Prostate gland (tissue), 2 donors: ENCODE results near the gene CDH24.

Source experiments
- CTCF ChIP-seq, 4 experiments: fragments of 200-600 bp in 2 of 4; fragments of 450-650 bp in 2 of 4; sonication (generic) in 2 of 4; IDR thresholded peaks; 1 replicate in 3 of 4; 2 replicates in 1 of 4; pipeline ENCODE4 v1.5.1; 2016 to 2019; ENCODE audit warnings: antibody characterized with exemption in 4 of 4, mild to moderate bottlenecking in 2 of 4, moderate library complexity in 2 of 4
- POLR2A ChIP-seq: fragments of 450-650 bp; IDR thresholded peaks from one replicate; pipeline ENCODE4 v1.6.1; 2016; ENCODE audit warnings: antibody characterized with exemption, mild to moderate bottlenecking
- POLR2AphosphoS5 ChIP-seq: sonication (generic); formaldehyde crosslinking; IDR thresholded peaks from one replicate; pipeline ENCODE4 v1.6.1; 2017; ENCODE audit warnings: antibody characterized with exemption

GRCh38 chr14:23043754-23044153 is 13.6 kb downstream of the CDH24 start:
- TF ChIP-seq CTCF (IDR thresholded peaks at IDR 0.05) = no peak
- TF ChIP-seq POLR2AphosphoS5 = no peak
- TF ChIP-seq POLR2A = no peak
